ENCODE results near the gene CDH23. TPM values are rescaled to one million over a fixed set of nuclear protein-coding genes. Genes with fewer than 3 reads are reported as not detected.

The CDH23 gene
- total RNA-seq, 1 experiment from 2014 or later, result 2.9 TPM

GRCh38 chr10:71608819-71609768 is 212.4 kb downstream of the CDH23 start:
- DNase-seq (ENCODE audit: low spot score), result peak; percentile 93
- ChIA-PET POLR2A (interaction anchor here (0.6 kb wide), 1 partner anchor 39 kb away, joined by 5 read pairs; no protein-coding TSS in a partner anchor), CTCF (interaction anchor here (0.6 to 6.5 kb wide), 41 partner anchors 9 to 479 kb away, joined by 3 to 55 read pairs (median 4); partner anchors contain the start of genes C10orf105, CDH23, SLC29A3 and SPOCK2)
- H3K4me3 Mint-ChIP-seq, result no peak overlapping the region
- no peaks in the 10 kb centered on the region for H3K36me3 Mint-ChIP-seq
- peaks cover 53% of the 10 kb centered on the region for H3K4me1 Mint-ChIP-seq
- no peaks in the 10 kb centered on the region for H3K9me3 Mint-ChIP-seq
- H3K27me3 Mint-ChIP-seq (ENCODE audit: low read depth), result no peaks in the 10 kb centered on the region
- ATAC-seq, result peak; percentile 75
- H3K27ac Mint-ChIP-seq, result no peak overlapping the region
- TF ChIP-seq RORB (CRISPR knock-in tag; IDR thresholded peaks at IDR 0.05) (no peak), FOXK1 (CRISPR knock-in tag; IDR thresholded peaks at IDR 0.05) (no peak), USF1 (CRISPR knock-in tag; IDR thresholded peaks at IDR 0.05) (no peak), ARID4B (CRISPR knock-in tag; IDR thresholded peaks at IDR 0.05; ENCODE audit: borderline replicate concordance) (no peak), ETV6 (CRISPR knock-in tag; IDR thresholded peaks at IDR 0.05) (0 out of 2 replicates have a peak, but pooled peaks have one; percentile 48), STAT6 (CRISPR knock-in tag; conservative IDR thresholded peaks at IDR 0.05; ENCODE audit: low read depth) (no peak), MAX (CRISPR knock-in tag; IDR thresholded peaks at IDR 0.05) (no peak), CTCF (IDR thresholded peaks at IDR 0.05) (peak; percentile 67), ZNF138 (CRISPR knock-in tag; conservative IDR thresholded peaks at IDR 0.05) (no peak)

- H3K4me1 Mint-ChIP-seq, result peaks cover 47% of the 10 kb centered on the region
- no peak overlapping the region for H3K4me3 Mint-ChIP-seq
- ATAC-seq (no peak), DNase-seq (ENCODE audit: low spot score) (no peak)
- POLR2A ChIA-PET, result interaction anchor here (0.7 kb wide), 1 partner anchor 229 kb away, joined by 6 read pairs; no protein-coding TSS in a partner anchor
- no peaks in the 10 kb centered on the region for H3K36me3 Mint-ChIP-seq
- no peaks in the 10 kb centered on the region for H3K9me3 Mint-ChIP-seq
- no peak overlapping the region; the same call in 1 of the 2 replicates for H3K27ac Mint-ChIP-seq
- H3K27me3 Mint-ChIP-seq (ENCODE audit: low read depth), result no peaks in the 10 kb centered on the region
- CTCF ChIA-PET, result interaction anchor here (0.6 to 6.5 kb wide), 18 partner anchors 12 to 909 kb away, joined by 3 to 55 read pairs (median 6); partner anchors contain the start of genes CDH23 and SLC29A3
- TF ChIP-seq PRRX2 (CRISPR knock-in tag; IDR thresholded peaks at IDR 0.05) (no peak), GABPB1 (CRISPR knock-in tag; IDR thresholded peaks at IDR 0.05) (no peak), CDX4 (CRISPR knock-in tag; IDR thresholded peaks at IDR 0.05; ENCODE audit: borderline replicate concordance) (no peak), ZNF423 (CRISPR knock-in tag; IDR thresholded peaks at IDR 0.05) (no peak), CBFB (CRISPR knock-in tag; IDR thresholded peaks at IDR 0.05; ENCODE audit: low read depth) (no peak), ARID4B (CRISPR knock-in tag; IDR thresholded peaks at IDR 0.05; ENCODE audit: borderline replicate concordance) (no peak), ZNF138 (CRISPR knock-in tag; conservative IDR thresholded peaks at IDR 0.05) (no peak), ZNF396 (CRISPR knock-in tag; IDR thresholded peaks at IDR 0.05; ENCODE audit: borderline replicate concordance) (no peak), FOXJ3 (CRISPR knock-in tag; IDR thresholded peaks at IDR 0.05; ENCODE audit: borderline replicate concordance) (no peak), SMAD3 (CRISPR knock-in tag; IDR thresholded peaks at IDR 0.05; ENCODE audit: borderline replicate concordance) (no peak)
Observed at GRCh38 chr10:71610651-71611050, 213.9 kb downstream of the CDH23 start.

All from WTC11 (cell line).